ENCODE data around the gene FOXD1. TPM values are rescaled to one million over a fixed set of nuclear protein-coding genes. Genes with fewer than 3 reads are reported as not detected.

Gene FOXD1
- total and polyA plus RNA-seq, 9 donors, result 0.08 to 0.73 (median 0.15) TPM; not detected in 1

DNA sequence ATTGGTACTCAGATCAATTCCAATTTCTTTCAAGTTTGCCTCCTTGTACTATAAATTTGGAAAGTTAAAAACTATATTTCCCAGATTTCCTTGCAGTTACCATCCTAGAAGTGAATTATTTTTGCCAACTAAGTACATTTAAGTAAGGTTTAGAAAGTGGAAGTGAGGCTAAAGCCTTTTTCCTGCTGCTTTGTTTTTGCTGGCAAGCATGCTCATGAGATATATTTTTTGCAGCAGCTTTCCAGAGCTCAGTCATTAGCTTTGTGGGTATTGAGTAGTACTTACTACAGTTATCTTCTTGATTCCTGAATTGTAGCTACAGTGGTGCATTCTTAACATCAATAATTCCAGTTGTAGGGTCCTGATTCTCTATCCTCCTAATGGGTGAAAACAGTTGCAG, 46.1 kb upstream of the FOXD1 start:
- Histone ChIP-seq H3K36me3 (no peaks in the 10 kb centered on the region), H3K4me1 (ENCODE audit: insufficient read depth) (peaks cover 1% of the 10 kb centered on the region), H3K9me3 (no peaks in the 10 kb centered on the region), H3K27ac (no peak overlapping the region), H3K4me3 (no peak overlapping the region), H3K27me3 (no peaks in the 10 kb centered on the region)
- TF ChIP-seq EP300 (IDR thresholded peaks at IDR 0.05) (no peak), POLR2A (IDR thresholded peaks at IDR 0.05) (no peak)
- TF ChIP-seq, protein P1, sequence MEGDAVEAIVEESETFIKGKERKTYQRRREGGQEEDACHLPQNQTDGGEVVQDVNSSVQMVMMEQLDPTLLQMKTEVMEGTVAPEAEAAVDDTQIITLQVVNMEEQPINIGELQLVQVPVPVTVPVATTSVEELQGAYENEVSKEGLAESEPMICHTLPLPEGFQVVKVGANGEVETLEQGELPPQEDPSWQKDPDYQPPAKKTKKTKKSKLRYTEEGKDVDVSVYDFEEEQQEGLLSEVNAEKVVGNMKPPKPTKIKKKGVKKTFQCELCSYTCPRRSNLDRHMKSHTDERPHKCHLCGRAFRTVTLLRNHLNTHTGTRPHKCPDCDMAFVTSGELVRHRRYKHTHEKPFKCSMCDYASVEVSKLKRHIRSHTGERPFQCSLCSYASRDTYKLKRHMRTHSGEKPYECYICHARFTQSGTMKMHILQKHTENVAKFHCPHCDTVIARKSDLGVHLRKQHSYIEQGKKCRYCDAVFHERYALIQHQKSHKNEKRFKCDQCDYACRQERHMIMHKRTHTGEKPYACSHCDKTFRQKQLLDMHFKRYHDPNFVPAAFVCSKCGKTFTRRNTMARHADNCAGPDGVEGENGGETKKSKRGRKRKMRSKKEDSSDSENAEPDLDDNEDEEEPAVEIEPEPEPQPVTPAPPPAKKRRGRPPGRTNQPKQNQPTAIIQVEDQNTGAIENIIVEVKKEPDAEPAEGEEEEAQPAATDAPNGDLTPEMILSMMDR (IDR thresholded peaks at IDR 0.05), result no peak
- intact Hi-C loops (cut with DNase I), result loop anchor here in 1 of 4 donors (10.0 kb wide), 1 partner anchor 1350 kb away; no protein-coding TSS in a partner anchor
- no peak for DNase-seq

DNA sequence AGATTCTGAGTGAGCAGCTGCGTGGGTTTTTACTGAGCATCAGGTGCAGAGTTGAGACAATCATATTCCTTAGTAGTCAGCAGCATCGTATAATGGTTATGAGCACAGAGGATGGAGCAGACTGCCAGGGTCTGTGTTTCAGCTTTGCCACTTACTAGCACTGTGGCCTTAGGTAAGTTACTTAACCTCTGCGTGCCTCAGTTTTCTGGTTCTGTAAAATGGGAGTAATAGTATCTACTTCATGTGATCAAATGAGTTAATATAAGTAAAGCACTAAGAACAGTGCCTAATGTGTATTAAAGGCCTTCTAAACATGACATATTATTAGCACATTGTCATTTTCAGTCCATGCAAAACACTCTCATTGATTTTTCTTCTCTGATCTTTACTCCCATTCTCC, 44.8 kb upstream of the FOXD1 start:
- 83 to 88% (median 88%) methylated on average over 3 of the region's 3 CpGs for WGBS, 3 donors
- no peak overlapping the region for H3K27ac ChIP-seq
- no peak overlapping the region for H3K4me3 ChIP-seq
- H3K9me3 ChIP-seq, result no peaks in the 10 kb centered on the region
- H3K36me3 ChIP-seq, result no peaks in the 10 kb centered on the region
- no peak for DNase-seq
- no peaks in the 10 kb centered on the region for H3K27me3 ChIP-seq
- intact Hi-C loops (cut with DNase I), result loop anchor here in 1 of 4 donors (10.0 kb wide), 1 partner anchor 1349 kb away; no protein-coding TSS in a partner anchor
- H3K4me1 ChIP-seq (ENCODE audit: insufficient read depth), result no peaks in the 10 kb centered on the region
- TF ChIP-seq, protein P1 (IDR thresholded peaks at IDR 0.05), result no peak
- no peak for TF ChIP-seq POLR2A (IDR thresholded peaks at IDR 0.05)
- no peak for TF ChIP-seq EP300 (IDR thresholded peaks at IDR 0.05)

DNA sequence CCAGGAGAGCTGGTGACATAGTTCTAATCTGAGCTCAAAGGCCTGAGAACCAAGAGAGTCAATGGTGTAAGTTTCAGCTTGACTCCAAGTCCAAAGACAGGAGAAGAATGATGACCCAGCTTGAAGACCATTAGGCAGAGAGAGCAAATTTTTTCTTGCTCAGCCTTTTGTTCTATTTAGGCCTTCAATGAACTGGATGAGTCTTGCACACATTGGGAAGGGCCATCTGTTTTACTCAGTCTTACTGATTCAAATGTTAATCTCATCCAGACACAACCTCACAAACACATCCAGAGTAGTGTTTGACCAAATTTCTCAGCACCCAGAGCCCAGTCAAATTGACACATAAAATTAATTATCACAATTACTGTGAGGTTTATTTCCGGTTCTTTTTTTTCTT, 42.6 kb upstream of the FOXD1 start:
- Histone ChIP-seq H3K9me3 (no peaks in the 10 kb centered on the region), H3K4me1 (ENCODE audit: insufficient read depth) (no peaks in the 10 kb centered on the region), H3K36me3 (no peaks in the 10 kb centered on the region), H3K4me3 (no peak overlapping the region), H3K27me3 (no peaks in the 10 kb centered on the region), H3K27ac (no peak overlapping the region)
- DNase-seq, result no peak
- no peak for TF ChIP-seq POLR2A (IDR thresholded peaks at IDR 0.05)
- TF ChIP-seq, protein P1 (IDR thresholded peaks at IDR 0.05), result no peak
- TF ChIP-seq EP300 (IDR thresholded peaks at IDR 0.05), result no peak
- intact Hi-C loops (cut with DNase I), result loop anchor here in 1 of 4 donors (10.0 kb wide), 1 partner anchor 1346 kb away; no protein-coding TSS in a partner anchor
- WGBS, 3 donors, result 90 to 100% (median 92%) methylated on average over 1 of the region's 1 CpG

DNA sequence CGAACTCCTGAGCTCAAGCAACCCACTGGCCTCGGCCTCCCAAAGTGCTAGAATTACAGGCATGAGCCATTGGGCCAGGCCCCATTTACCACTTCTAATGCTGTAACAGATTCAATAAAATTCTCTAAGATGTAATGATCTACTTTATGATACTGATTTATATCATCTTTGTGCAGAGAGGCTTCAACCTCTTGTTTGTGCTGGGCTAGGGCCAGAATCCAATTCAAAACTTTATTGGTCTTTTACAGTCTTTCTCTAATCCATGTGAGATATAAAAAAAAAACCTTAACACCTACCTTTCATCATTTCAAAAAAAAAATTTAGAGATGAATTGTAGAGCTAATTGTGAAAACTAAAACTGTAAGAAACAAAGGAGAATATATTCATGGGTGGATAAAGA, 41.5 kb upstream of the FOXD1 start:
- no peaks in the 10 kb centered on the region for H3K36me3 ChIP-seq
- no peaks in the 10 kb centered on the region for H3K27me3 ChIP-seq
- H3K4me3 ChIP-seq, result no peak overlapping the region
- H3K4me1 ChIP-seq (ENCODE audit: insufficient read depth), result no peaks in the 10 kb centered on the region
- H3K9me3 ChIP-seq, result no peaks in the 10 kb centered on the region
- intact Hi-C loops (cut with DNase I), result loop anchor here in 1 of 4 donors (10.0 kb wide), 1 partner anchor 1345 kb away; no protein-coding TSS in a partner anchor
- H3K27ac ChIP-seq, result no peak overlapping the region
- DNase-seq, result no peak
- 84 to 89% (median 86%) methylated on average over 2 of the region's 2 CpGs for WGBS, 3 donors
- TF ChIP-seq, protein P1 (IDR thresholded peaks at IDR 0.05), result no peak
